IPS DF 19.7 (cell line): Measurements from ENCODE around the gene CDC40.
A peak's percentile ranks its signal among the peaks of the same experiment; 100 is the strongest.
"Not testable (repeated sequence)": the region's sequence is repeated elsewhere in the genome, so short reads cannot be mapped to it uniquely, and the experiment has no call there.

Experiments used
- DNase-seq: peaks from one replicate; pipeline ENCODE4 v3.0.0-alpha.2; 2013; ENCODE audit warnings: low read depth, low spot score

CDC40 gene

GRCh38 chr6:110270165-110270564, 89.9 kb downstream of the CDC40 start:
- DNase-seq, result peak; percentile 40

DNA sequence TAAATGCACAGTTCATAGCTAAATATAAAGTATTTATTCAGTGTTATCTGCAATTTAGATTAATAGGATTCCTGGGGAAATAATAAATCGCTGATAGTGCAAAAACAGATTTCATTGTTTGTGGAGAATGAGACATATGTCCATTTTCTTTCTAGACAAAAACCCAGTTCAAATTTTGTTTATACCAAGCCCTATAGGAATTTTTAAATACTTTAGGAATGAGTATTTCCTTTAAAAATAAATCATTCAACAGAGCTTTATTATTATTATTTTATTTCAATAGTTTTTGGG, 91.5 kb downstream of the CDC40 start:
- DNase-seq, result no peak

- DNase-seq, result not testable (repeated sequence)
These were observed 92.6 kb downstream of the CDC40 start for GRCh38 chr6:110272781-110273180.

- no peak for DNase-seq
These were observed 97.0 kb downstream of the CDC40 start for GRCh38 chr6:110277100-110277665.
